ENCODE data around the gene GMFB. TPM values are rescaled to one million over a fixed set of nuclear protein-coding genes. Genes with fewer than 3 reads are reported as not detected.

The GMFB gene
- total and polyA plus RNA-seq, 2 donors from 2014 or later = 22.7 to 53.6 TPM

DNA sequence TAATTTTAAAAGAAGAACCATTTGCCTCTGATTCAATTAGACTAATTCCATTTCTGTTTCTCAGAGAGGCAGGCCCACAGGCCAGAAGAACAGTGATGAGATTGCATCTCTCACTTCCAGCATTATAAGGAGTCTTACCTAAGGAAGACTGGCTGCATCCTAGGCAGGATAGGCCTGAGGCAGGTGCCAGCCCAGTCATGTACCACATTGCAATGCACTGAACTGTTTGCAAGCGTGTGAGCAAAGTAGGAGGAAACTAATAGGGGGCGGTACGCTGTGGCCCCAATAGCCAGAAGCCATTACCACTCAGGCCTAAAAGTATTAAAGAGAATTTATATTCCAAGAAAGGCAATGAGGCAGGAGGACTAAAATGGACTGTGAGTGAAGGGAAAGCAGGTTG, 35.5 kb downstream of the GMFB start:
- H3K27ac ChIP-seq (ENCODE audit: low read depth in 2 of 2, low read length in 2 of 2) = no peak overlapping the region
- no peaks in the 10 kb centered on the region for H3K36me3 ChIP-seq (ENCODE audit: control insufficient read depth in 2 of 3, insufficient read depth in 3 of 3, low read length in 3 of 3)
- no peak overlapping the region for H3K9ac ChIP-seq (ENCODE audit: low read length in 3 of 3)
- H3K9me3 ChIP-seq (ENCODE audit: control insufficient read depth in 2 of 3, insufficient read depth in 1 of 3, low read length in 3 of 3) = no peaks in the 10 kb centered on the region
- no peak for DNase-seq
- no peaks in the 10 kb centered on the region for H3K4me1 ChIP-seq (ENCODE audit: control insufficient read depth in 2 of 3, insufficient read depth in 2 of 3, low read depth in 1 of 3, low read length in 3 of 3)
- no peak overlapping the region for H3K4me3 ChIP-seq (ENCODE audit: low read length in 3 of 3)
- H3K27me3 ChIP-seq (ENCODE audit: control insufficient read depth, insufficient read depth, low read length) = no peaks in the 10 kb centered on the region
- TF ChIP-seq, protein P1, sequence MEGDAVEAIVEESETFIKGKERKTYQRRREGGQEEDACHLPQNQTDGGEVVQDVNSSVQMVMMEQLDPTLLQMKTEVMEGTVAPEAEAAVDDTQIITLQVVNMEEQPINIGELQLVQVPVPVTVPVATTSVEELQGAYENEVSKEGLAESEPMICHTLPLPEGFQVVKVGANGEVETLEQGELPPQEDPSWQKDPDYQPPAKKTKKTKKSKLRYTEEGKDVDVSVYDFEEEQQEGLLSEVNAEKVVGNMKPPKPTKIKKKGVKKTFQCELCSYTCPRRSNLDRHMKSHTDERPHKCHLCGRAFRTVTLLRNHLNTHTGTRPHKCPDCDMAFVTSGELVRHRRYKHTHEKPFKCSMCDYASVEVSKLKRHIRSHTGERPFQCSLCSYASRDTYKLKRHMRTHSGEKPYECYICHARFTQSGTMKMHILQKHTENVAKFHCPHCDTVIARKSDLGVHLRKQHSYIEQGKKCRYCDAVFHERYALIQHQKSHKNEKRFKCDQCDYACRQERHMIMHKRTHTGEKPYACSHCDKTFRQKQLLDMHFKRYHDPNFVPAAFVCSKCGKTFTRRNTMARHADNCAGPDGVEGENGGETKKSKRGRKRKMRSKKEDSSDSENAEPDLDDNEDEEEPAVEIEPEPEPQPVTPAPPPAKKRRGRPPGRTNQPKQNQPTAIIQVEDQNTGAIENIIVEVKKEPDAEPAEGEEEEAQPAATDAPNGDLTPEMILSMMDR (IDR thresholded peaks at IDR 0.05; ENCODE audit: borderline replicate concordance, extremely low read depth, insufficient read depth) = no peak
- intact Hi-C loops (cut with DNase I) = no loop called here
- FAIRE-seq = no peak

- Histone ChIP-seq H3K27me3 (ENCODE audit: control insufficient read depth, insufficient read depth, low read length) (no peaks in the 10 kb centered on the region), H3K9ac (ENCODE audit: low read length in 3 of 3) (no peak overlapping the region), H3K4me3 (ENCODE audit: low read length in 3 of 3) (no peak overlapping the region), H3K4me1 (ENCODE audit: control insufficient read depth in 2 of 3, insufficient read depth in 2 of 3, low read depth in 1 of 3, low read length in 3 of 3) (no peaks in the 10 kb centered on the region), H3K9me3 (ENCODE audit: control insufficient read depth in 2 of 3, insufficient read depth in 1 of 3, low read length in 3 of 3) (no peaks in the 10 kb centered on the region), H3K27ac (ENCODE audit: low read depth in 2 of 2, low read length in 2 of 2) (no peak overlapping the region), H3K36me3 (ENCODE audit: control insufficient read depth in 2 of 3, insufficient read depth in 3 of 3, low read length in 3 of 3) (no peaks in the 10 kb centered on the region)
- FAIRE-seq (no peak), DNase-seq (no peak)
- TF ChIP-seq, protein P1 (IDR thresholded peaks at IDR 0.05; ENCODE audit: borderline replicate concordance, extremely low read depth, insufficient read depth) = no peak
- intact Hi-C loops (cut with DNase I) = no loop called here
Observed at GRCh38 chr14:54451961-54452360, 36.8 kb downstream of the GMFB start.

GRCh38 chr14:54451121-54451601, 37.6 kb downstream of the GMFB start:
- no peak for DNase-seq
- TF ChIP-seq, protein P1 (IDR thresholded peaks at IDR 0.05; ENCODE audit: borderline replicate concordance, extremely low read depth, insufficient read depth) = no peak
- no peak for FAIRE-seq

GRCh38 chr14:54450535-54450934, 38.2 kb downstream of the GMFB start:
- FAIRE-seq (no peak), DNase-seq (no peak)
- TF ChIP-seq, protein P1 (IDR thresholded peaks at IDR 0.05; ENCODE audit: borderline replicate concordance, extremely low read depth, insufficient read depth) = no peak
- no peak overlapping the region for H3K4me3 ChIP-seq (ENCODE audit: low read length in 3 of 3)
- H3K36me3 ChIP-seq (ENCODE audit: control insufficient read depth in 2 of 3, insufficient read depth in 3 of 3, low read length in 3 of 3) = no peaks in the 10 kb centered on the region
- peaks cover 3 to 6% (median 4%) of the 10 kb centered on the region in 3 donors for H3K4me1 ChIP-seq (ENCODE audit: control insufficient read depth in 2 of 3, insufficient read depth in 2 of 3, low read depth in 1 of 3, low read length in 3 of 3)
- no peak overlapping the region for H3K27ac ChIP-seq (ENCODE audit: low read depth in 2 of 2, low read length in 2 of 2)
- no peaks in the 10 kb centered on the region for H3K9me3 ChIP-seq (ENCODE audit: control insufficient read depth in 2 of 3, insufficient read depth in 1 of 3, low read length in 3 of 3)
- intact Hi-C loops (cut with DNase I) = no loop called here
- H3K9ac ChIP-seq (ENCODE audit: low read length in 3 of 3) = no peak overlapping the region
- H3K27me3 ChIP-seq (ENCODE audit: control insufficient read depth, insufficient read depth, low read length) = no peaks in the 10 kb centered on the region

More at GRCh38 chr14:54451121-54451601, 37.6 kb downstream of the GMFB start:
- Histone ChIP-seq H3K4me3 (ENCODE audit: low read length in 3 of 3) (no peak overlapping the region), H3K9ac (ENCODE audit: low read length in 3 of 3) (no peak overlapping the region), H3K9me3 (ENCODE audit: control insufficient read depth in 2 of 3, insufficient read depth in 1 of 3, low read length in 3 of 3) (no peaks in the 10 kb centered on the region), H3K27ac (ENCODE audit: low read depth in 2 of 2, low read length in 2 of 2) (no peak overlapping the region), H3K27me3 (ENCODE audit: control insufficient read depth, insufficient read depth, low read length) (no peaks in the 10 kb centered on the region), H3K4me1 (ENCODE audit: control insufficient read depth in 2 of 3, insufficient read depth in 2 of 3, low read depth in 1 of 3, low read length in 3 of 3) (peaks cover 3 to 5% (median 4%) of the 10 kb centered on the region in 3 donors), H3K36me3 (ENCODE audit: control insufficient read depth in 2 of 3, insufficient read depth in 3 of 3, low read length in 3 of 3) (no peaks in the 10 kb centered on the region)
- intact Hi-C loops (cut with DNase I) = no loop called here

Measured in kidney (tissue), 14 donors.